C4-2B (cell line): ENCODE measurements around the gene GPC2.
A peak's percentile ranks its signal among the peaks of the same experiment; 100 is the strongest.
"Not testable (repeated sequence)": the region's sequence is repeated elsewhere in the genome, so short reads cannot be mapped to it uniquely, and the experiment has no call there.

ENCODE experiments used
- H3K27ac ChIP-seq: fragments of 450-650 bp; 2 replicates; pipeline ENCODE4 v1.5.1; 2017
- ZFX ChIP-seq: fragments of 450-650 bp; IDR thresholded peaks from 2 replicates; pipeline ENCODE4 v1.6.1; 2017
- TF ChIP-seq, protein P1 (sequence below): fragments of 450-650 bp; conservative IDR thresholded peaks from 2 replicates; pipeline ENCODE4 v1.5.1; 2017; ENCODE audit warnings: mild to moderate bottlenecking

The GPC2 gene, protein sequence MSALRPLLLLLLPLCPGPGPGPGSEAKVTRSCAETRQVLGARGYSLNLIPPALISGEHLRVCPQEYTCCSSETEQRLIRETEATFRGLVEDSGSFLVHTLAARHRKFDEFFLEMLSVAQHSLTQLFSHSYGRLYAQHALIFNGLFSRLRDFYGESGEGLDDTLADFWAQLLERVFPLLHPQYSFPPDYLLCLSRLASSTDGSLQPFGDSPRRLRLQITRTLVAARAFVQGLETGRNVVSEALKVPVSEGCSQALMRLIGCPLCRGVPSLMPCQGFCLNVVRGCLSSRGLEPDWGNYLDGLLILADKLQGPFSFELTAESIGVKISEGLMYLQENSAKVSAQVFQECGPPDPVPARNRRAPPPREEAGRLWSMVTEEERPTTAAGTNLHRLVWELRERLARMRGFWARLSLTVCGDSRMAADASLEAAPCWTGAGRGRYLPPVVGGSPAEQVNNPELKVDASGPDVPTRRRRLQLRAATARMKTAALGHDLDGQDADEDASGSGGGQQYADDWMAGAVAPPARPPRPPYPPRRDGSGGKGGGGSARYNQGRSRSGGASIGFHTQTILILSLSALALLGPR

DNA sequence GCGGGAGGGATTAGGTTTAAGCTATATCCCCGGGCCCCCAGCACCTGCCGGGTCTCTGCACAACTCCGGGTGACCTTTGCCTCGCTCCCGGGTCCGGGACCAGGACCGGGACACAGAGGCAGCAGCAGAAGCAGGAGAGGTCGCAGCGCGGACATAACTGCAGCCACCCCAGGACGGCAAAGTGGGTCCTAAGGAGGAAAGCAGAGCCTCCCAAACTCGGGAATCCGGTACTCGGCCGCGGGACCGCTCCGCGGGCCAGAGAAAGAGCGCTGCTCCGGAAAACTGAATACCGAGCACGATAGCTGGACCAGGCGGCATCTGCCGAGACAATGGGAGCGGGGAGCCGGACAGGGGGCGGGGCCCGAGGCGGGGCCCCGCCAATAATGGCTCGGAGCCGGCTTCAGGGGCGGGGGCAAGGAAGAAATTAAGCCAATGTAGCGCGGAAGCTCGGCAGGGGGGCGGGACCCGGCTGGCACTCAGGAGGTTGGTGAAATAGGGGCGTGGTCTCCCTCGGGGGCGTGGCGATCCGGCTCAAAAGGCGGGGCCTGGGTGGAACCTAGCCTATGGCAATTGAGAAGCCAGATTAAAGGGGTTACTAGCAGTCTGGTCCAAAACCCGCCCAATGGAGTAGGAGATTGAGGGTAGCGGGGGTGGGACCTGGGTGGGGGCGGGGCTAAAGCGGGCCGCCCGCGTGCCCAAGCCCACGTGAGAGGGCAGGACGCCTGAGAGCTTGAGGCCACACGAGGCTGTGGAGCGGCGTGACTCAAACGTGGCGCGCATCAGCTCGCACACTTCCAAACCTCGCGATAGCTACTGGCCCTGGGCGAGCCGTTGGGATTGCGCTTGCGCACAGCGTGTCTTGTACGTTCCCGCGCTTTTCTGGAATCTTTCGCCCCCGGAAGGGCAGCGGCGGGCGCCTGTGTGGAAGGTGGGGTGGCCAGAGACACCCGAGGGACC is at the start of gene GPC2, which contains the start of gene STAG3:
Gene GPC2, minus strand, starts transcription at position 337 of the 957 bp plus-strand sequence. Its CDS starts 182 bp downstream, at position 155.
Gene STAG3, plus strand, starts transcription at position 874 of the 957 bp plus-strand sequence. CDS start 2,639 bp downstream, outside the sequence.
- H3K27ac ChIP-seq, result peak within 1 kb of the TSS; percentile 53
- TF ChIP-seq ZFX, result no peak
- TF ChIP-seq, protein P1, sequence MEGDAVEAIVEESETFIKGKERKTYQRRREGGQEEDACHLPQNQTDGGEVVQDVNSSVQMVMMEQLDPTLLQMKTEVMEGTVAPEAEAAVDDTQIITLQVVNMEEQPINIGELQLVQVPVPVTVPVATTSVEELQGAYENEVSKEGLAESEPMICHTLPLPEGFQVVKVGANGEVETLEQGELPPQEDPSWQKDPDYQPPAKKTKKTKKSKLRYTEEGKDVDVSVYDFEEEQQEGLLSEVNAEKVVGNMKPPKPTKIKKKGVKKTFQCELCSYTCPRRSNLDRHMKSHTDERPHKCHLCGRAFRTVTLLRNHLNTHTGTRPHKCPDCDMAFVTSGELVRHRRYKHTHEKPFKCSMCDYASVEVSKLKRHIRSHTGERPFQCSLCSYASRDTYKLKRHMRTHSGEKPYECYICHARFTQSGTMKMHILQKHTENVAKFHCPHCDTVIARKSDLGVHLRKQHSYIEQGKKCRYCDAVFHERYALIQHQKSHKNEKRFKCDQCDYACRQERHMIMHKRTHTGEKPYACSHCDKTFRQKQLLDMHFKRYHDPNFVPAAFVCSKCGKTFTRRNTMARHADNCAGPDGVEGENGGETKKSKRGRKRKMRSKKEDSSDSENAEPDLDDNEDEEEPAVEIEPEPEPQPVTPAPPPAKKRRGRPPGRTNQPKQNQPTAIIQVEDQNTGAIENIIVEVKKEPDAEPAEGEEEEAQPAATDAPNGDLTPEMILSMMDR, result no peak

DNA sequence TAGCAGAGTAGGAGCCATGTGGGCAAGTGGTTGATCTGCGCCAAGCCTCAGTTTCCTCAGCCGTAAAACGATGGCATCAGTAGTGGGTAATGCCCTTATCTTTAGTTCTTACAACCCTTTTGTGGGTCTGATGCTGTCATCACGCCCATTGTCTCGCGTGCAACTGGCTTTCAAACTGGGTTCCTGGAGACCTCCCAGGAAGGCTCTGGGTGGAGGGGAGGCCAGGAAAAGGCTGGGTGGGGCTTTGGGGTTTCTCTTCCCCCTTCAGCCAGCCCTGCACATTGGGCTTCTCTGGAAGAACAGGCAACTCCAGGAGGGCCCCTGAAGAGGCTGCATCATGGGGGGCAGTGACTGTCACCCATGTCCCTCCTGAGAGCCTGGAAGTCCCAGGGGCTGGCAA is 47.7 kb upstream of the GPC2 start:
- not testable (repeated sequence) for H3K27ac ChIP-seq

DNA sequence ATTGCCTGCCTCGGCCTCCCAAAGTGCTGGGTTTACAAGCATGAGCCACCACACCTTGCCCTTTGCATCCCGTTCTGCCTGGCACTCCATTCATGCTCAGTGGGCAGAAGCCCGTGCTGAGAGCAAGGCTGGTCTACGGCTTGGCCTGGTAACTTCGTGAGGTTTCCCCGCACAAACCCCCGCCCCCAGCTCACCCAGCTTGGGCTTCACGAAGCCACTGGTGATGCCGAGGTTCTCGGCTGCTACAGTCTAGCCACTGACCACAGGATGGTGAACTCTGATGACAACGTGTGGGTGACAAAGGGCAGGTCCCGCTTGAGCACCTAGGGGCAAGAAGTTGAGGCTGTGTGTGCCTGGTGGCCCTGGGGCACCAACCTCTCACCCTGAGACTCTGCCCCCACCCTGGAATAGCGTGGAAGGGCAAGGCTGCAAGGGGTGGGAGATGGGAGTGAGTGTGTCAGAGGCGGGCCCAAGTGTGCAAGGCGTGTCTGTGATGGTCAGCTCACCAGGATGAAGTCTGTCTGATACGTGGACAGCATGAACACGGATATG is 46.3 kb upstream of the GPC2 start:
- not testable (repeated sequence) for H3K27ac ChIP-seq

DNA sequence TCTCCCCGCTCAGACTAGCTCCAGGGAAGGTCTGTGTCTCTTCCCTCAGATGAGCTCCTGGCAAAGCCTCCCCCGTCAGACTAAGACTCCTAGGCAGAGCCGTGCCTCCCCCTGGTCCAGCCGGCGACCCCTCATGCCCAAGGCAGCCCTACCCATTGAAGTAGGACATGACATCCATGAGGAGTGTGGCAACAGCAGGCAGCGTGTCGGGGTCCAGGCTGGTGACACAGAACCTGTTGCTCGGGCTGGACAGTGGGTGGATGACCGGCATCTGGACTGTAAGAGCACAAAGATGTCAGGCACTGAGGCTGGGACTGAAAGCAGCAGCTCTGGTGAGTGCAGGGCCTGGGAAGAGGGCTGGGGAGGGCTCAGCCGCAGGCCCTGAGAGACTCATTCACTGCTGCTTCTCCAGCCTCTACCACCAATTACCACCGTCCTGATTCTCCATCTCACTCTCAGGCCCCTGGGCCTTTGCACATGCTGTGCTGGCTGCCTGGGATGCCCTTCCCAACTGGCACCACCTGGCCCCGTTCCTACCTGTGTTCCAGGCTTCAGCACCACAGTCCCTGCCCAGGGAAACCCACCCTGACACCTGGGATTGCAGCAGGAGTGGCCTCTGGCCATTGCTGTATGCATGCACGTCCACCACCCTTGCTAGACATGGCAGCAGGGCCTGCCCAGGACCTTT is 45.4 kb upstream of the GPC2 start:
- H3K27ac ChIP-seq, result no peak overlapping the region
- TF ChIP-seq ZFX, result no peak
- TF ChIP-seq, protein P1, result no peak

DNA sequence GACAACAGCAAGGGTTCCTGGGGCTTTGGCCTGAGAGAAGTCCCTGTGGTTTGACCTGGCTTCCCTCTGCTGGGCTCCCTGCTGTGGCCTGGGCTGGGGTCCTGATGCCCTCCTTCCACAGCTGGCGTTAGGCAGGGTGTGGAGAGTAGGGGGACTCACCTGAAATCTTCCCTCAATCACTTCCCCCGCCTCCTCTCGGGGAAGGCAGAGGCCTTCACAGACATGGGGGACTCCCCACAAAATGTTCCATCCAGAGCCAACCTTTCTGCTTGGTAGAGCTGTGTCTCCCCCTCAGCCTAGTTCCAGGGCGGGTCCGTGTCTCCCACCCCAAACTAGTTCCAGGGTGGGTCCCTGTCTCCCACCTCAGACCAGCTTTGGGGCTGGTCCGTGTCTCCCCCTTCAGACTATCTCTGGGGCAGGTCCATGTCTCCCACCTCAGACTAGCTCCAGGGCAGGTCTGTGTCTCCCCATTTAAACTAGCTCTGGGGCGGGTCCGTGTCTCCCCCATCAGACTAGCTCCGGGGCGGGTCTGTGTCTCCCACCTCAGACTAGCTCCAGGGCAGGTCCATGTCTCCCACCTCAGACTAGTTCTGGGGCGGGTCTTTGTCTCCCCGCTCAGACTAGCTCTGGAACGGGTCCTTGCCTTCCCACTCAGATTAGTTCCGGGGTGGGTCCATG is 44.7 kb upstream of the GPC2 start:
- no peak overlapping the region for H3K27ac ChIP-seq
- TF ChIP-seq, protein P1, result no peak
- TF ChIP-seq ZFX, result no peak

DNA sequence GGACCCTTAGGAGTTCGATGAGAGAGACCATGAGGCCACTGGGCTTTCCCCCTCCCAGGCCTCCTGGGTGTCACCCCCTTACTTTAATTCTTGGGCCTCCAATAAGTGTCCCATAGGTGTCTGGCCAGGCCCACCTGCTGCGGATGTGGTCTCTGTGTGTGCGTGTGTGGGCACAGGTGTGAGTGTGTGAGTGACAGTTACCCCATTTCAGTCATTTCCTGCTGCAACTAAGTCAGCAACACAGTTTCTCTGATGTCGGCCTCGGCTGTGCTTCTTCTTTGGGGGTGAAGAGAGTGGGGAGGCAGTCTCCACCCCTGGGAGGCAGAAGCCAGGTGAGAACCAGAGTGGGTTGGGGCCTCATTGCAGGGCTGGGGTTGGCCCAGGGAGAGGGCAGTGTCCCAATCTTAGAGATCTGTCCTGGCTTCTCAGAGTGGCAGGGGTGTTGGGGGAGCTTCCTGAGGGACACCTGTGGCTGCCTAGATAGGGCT is 44.1 kb upstream of the GPC2 start:
- TF ChIP-seq, protein P1, result no peak
- TF ChIP-seq ZFX, result no peak
- no peak overlapping the region for H3K27ac ChIP-seq

DNA sequence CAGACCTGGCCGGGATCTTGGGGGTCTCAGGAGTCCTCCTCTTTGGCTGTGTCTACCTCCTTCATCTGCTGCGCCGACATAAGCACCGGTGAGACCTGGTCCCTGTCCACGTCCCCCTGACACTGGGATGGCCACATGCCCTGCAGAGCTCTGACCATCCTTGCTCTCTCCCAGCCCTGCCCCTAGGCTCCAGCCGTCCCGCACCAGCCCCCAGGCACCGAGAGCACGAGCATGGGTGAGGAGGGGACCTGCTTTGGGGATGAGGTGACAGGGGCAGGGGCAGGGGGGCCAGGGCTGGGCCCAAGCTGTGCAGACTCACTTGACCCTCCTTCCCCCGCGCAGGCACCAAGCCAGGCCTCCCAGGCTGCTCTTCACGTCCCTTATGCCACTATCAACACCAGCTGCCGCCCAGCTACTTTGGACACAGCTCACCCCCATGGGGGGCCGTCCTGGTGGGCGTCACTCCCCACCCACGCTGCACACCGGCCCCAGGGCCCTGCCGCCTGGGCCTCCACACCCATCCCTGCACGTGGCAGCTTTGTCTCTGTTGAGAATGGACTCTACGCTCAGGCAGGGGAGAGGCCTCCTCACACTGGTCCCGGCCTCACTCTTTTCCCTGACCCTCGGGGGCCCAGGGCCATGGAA is 43.5 kb upstream of the GPC2 start:
- TF ChIP-seq, protein P1, result no peak
- TF ChIP-seq ZFX, result no peak
- no peak overlapping the region for H3K27ac ChIP-seq

DNA sequence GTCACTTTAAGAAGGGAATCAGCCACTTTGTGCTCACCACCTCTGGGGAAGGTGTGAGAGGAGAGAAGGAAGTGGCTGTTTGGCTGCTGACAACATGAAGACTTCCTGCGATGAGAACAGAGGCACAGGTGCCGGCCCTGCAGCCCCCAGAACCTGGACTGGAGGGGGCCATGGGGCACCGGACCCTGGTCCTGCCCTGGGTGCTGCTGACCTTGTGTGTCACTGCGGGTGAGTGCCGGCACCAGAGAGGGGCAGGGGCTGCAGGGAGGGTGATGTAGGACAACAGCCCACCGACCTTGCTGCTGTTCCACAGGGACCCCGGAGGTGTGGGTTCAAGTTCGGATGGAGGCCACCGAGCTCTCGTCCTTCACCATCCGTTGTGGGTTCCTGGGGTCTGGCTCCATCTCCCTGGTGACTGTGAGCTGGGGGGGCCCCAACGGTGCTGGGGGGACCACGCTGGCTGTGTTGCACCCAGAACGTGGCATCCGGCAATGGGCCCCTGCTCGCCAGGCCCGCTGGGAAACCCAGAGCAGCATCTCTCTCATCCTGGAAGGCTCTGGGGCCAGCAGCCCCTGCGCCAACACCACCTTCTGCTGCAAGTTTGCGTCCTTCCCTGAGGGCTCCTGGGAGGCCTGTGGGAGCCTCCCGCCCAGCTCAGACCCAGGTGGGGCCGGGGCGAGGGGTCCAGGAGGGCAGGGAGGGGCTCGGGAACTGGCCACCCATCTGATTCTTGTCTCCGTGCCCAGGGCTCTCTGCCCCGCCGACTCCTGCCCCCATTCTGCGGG is 42.8 kb upstream of the GPC2 start, which contains the start of gene PVRIG:
Gene PVRIG, plus strand, starts transcription at position 149 of the 785 bp plus-strand sequence. Its CDS starts 22 bp downstream, at position 171.
- not testable (repeated sequence) for H3K27ac ChIP-seq
